HFF-Myc (cell line): ENCODE data around the gene POMP.

Experiments used
- DNase-seq: peaks from one replicate; pipeline ENCODE4 v3.0.0-alpha.2; 2011; ENCODE audit warnings: low read depth; ENCODE audit errors: extremely low read depth
- H3K4me3 ChIP-seq: replicated peaks from 2 replicates; pipeline ENCODE4 v1.5.1; 2011; ENCODE audit warnings: low read depth, mild to moderate bottlenecking, control low read depth, low read length
- CTCF ChIP-seq: IDR thresholded peaks from 2 replicates; pipeline ENCODE4 v1.5.1; 2012; ENCODE audit warnings: mild to moderate bottlenecking, low read depth, low read length, control low read depth; ENCODE audit errors: missing control alignments

Gene POMP

DNA sequence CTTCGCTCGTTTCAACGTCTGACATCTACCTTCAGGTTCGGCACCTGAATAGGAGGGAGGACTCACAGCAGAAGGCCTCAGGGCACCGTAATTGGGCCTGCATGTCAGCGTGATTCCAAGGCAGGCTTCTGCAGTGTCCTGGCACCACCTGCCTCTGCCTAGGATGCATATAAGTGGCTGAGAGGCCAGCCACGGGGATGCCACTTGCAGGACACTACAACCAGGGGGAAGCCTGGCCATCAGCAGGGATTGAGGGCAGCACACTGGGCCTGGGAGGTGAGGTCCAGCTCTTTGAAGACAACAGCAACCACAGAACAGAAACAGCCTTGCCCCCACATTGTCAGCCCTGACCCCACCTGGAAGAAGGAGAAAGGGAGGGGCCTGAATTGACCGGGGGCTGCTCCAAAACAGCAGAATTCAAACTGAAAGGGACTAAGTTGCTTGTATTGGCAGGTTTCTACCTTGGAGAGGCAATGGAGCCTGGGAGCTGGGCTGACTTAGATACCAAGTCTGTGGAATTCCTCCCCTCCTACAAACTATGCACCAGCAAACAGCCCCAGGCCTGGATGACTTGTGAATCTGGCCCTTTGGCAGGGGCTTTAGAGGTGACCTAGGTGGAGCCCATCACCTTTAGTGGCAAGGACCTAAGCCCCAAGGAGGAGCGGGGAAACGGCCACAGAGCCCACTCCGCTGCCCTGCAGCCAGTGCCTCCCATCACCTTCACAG is 34.1 kb upstream of the POMP start:
- DNase-seq = no peak
- TF ChIP-seq CTCF = no peak
- no peak overlapping the region for H3K4me3 ChIP-seq

GRCh38 chr13:28626266-28626665 is 32.7 kb upstream of the POMP start:
- TF ChIP-seq CTCF = no peak
- DNase-seq = no peak
- H3K4me3 ChIP-seq = no peak overlapping the region

- no peak for DNase-seq
- H3K4me3 ChIP-seq = no peak overlapping the region
Measured at GRCh38 chr13:28628241-28628640, 30.7 kb upstream of the POMP start.

GRCh38 chr13:28630869-28631268 is 28.1 kb upstream of the POMP start:
- DNase-seq = no peak
- TF ChIP-seq CTCF = no peak
- no peak overlapping the region for H3K4me3 ChIP-seq

More at GRCh38 chr13:28628241-28628640, 30.7 kb upstream of the POMP start:
- TF ChIP-seq CTCF = no peak

- H3K4me3 ChIP-seq = no peak overlapping the region
- no peak for DNase-seq
- no peak for TF ChIP-seq CTCF
Measured at GRCh38 chr13:28631801-28632200, 27.1 kb upstream of the POMP start.

- H3K4me3 ChIP-seq = no peak overlapping the region
- no peak for DNase-seq
- TF ChIP-seq CTCF = no peak
Measured at GRCh38 chr13:28636069-28636468, 22.9 kb upstream of the POMP start.
